HL-60/S4 (cell line): Measurements from ENCODE around the gene PLA2G2F.

ENCODE experiments used
- in situ Hi-C: fragments of 300-500 bp; cut with MboI; formaldehyde crosslinking; loops from 2 replicates; pipeline ENCODE4 v1.14.3; 2022; ENCODE audit warnings: low sequenced_read_pairs

PLA2G2F gene

DNA sequence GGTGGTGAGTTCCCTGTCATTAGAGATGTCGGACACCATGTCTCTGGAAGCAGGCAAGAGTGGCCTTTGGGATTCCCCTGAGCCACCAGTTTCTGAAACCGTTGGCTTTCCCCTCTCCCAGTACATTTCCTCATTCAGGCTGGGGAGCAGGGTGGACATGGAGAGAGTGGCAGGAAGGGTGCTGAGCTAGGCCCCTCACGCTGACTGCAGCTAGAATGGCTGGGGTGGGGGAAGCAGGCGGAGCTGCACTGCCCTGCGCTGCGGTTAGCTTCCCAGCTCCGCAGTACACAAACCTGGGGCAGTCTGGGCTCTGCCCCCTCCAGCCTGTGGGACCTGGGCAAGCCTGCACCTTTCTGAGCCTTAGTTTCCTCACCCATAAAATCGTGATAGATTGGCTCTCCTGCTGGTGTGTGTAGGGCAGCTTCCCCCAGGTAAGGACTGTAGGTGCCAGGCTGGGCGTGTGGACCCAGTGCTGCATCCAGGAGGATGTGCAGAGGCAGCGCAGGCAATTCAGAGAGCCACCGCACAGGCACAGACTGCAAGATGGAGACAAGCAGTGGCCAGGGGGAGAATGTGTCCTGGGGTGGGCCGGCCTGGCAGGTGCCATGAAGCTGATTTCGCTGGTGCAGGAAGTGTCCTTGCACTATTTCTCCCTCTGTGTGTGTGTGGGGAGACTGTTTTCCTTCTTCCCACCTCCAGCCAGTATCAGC, 3.0 kb downstream of the PLA2G2F start:
- in situ Hi-C loops, result no loop called here

DNA sequence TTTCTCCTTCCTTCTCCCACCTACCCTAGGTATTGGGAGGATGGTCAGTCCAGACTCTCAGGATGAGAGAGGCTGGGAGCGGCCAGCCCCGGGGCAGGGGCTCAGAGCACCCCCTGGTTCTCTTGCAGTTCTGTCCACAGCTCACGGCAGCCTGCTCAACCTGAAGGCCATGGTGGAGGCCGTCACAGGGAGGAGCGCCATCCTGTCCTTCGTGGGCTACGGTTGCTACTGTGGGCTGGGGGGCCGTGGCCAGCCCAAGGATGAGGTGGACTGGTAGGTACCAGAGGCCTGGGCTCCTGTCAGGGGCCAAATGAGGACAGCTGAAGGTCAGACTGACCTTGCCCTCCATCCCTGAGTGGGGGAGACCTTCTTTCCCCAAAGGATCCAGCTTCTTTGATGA, 4.2 kb downstream of the PLA2G2F start:
- in situ Hi-C loops, result no loop called here

DNA sequence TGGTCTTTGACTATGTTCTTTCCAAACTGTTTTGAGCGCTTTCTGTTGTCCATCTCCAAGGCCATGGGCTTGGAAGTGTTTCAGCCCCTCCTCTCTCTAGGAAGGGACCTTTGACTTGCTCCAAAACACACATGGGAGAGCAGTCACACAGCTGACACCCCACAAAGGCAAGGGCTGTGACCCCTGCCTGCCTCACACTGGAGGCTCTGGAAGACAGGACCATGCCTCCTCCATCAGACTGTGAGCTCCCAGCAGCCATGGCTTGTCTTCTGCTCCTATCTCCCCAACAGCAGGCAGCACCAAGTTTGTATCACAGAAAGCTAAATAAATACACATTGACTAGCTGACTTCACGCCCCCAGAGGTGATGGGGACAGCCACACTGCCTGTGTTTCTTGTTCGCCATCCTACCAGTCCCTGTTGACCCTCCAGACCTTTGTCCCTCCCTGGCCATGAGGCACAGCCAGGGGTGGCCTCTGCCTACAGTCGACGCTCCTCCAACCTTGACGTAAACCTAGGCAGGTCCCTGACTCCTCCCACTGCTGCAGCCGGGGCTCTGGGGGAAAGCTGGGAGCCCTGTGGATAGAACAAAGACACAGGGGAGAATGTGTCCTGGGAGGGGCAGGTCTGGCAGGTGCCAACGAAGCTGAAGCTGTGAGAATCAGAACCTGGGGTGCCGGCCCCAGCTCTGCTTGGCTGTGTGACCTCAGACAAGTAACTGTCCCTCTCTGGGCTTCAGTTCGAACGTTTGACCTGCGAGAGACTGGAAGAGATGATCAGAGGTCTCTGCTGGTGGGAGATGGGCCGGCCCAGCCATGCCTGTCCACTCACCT, 4.8 kb downstream of the PLA2G2F start:
- in situ Hi-C loops, result no loop called here

DNA sequence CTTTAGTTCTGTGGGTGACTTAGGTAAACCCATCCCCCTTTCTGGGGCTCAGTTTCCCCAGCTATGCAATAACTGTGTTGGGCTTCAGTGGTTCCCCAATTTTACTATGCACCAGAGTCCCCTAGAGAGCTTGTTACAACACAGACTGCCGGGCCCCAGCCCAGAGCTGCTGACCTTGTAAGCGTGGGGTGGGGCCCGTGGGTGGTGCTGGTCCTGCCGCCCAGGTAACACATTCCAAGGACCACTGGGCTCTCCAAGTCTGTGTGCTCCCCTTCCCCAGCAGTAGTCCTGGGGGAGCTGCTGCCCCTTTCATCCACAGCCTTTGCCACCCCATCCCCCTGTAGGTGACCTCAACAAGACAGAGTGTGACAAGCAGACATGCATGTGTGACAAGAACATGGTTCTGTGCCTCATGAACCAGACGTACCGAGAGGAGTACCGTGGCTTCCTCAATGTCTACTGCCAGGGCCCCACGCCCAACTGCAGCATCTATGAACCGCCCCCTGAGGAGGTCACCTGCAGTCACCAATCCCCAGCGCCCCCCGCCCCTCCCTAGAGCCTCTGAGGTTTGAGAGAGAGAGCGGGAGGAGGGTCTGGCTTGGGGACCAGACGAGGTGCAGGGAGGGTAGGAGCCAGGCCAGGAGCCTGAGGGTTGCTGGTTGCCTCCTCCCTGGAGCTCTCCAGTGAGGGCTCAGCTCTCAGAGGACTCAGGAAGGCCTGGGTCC, 8.9 kb downstream of the PLA2G2F start:
- in situ Hi-C loops, result no loop called here

DNA sequence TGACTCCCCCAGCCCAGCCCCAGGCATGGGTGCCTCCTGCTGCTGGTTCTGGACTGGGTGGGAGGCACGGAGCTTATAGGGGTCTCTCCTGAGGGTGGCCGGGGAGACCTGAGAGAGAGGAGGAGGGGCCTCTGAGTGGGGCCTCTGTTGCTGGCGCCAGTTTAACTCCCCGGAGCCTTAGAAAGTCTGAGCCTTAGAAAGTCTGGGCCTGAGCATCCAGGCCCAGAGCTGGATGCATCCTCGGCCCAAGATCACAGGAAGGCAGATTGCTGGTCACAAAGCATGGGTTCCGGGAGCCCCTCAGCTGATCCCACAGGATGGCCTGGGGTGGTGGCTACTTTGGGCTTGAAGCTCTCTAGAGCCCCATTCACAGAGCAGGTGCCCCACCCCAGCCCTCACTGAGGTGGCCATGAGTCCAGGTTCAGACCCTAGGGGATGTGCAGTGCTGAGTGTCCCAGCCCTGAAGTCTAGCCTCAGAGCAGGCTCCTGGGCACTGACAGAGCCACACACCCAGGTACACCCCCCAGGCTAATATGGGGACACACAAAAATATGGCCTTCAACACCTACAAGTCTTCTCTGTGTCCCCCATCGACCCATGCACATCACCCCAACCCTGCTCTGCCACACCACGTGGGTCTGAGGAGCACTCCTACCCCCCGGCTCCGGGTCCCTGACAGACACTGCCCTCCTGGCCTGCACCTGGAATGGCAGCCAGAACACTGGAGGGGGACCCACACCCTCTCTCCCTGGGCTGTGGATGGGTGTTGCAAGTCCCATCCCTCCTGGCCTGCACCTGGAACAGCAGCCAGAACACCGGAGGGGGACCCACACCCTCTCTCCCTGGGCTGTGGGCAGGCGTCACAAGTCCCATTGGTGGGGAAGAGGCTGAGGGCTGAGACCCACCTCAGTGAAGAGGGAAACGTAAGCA, 9.7 kb downstream of the PLA2G2F start:
- in situ Hi-C loops, result no loop called here

DNA sequence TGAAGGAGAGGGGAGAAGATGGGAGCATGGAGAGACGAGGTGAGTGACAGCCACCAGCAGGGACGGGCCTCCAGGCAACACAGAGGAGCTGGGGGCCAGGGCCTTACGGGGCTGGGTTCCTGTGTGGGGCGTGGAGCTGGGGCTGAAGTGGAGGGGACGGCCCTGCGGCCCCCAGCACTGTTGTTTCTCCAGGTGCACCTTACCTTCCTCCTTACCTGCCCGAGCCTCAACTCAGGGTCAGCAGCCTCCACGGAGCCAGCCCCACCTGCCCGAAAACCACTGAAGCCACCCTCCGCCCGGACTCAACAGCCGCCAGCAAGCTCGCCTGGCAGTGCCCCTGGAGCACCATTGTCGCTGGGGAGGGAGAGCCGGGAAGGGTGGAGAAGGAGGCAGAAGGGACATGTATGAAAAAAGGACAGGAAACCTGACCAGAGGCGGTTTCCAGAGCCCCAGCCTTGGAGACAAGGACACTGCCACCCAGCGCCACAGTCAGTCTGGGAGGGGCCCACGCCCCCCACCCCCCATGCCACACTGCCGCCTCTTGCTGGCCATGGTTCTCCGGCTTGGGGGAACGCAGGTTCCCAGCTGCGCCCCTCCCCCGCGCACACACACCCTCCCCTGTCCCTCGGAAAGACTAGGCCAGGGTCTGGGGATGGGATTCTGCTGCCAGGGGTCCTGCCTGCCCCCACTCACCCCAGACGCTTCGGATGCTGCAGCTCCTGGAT, 10.6 kb downstream of the PLA2G2F start:
- in situ Hi-C loops, result no loop called here

DNA sequence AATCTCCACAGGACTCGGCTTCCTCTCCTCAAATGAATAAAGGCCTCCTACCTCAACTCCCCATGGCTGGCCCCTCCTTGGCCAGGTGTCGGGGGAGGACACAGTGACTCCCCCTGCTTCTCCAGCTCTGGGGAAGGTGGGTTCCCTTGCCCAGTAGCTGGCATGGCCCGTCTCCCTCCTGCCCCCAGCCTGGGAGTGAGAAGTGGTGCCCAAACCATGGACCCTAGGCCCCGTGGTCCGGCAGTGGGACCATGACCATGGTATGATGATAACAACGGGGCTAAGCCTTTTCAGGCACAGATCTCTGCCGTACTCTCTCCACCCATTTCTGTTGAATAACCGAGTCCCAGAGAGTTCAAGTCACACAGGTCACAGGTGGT, 11.2 kb downstream of the PLA2G2F start:
- in situ Hi-C loops, result no loop called here

DNA sequence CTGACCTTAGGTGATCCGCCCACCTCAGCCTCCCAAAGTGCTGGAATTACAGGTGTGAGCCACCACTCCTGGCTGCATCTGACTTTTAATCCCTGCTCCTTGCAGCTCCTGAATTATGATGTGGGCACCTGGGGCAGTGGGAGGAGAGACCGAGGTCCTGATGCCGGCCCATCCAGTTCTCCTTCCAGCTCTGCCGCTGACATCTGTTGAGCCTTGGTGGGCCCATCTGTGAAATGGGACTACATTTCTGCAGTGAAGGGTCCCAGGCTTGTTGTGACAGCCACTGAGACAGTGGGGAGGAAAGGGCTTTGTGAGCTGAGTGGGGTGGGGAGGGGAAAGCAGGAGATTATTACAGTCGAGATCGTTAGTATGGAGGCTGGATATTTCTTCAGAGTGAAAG, 11.8 kb downstream of the PLA2G2F start:
- in situ Hi-C loops, result no loop called here

DNA sequence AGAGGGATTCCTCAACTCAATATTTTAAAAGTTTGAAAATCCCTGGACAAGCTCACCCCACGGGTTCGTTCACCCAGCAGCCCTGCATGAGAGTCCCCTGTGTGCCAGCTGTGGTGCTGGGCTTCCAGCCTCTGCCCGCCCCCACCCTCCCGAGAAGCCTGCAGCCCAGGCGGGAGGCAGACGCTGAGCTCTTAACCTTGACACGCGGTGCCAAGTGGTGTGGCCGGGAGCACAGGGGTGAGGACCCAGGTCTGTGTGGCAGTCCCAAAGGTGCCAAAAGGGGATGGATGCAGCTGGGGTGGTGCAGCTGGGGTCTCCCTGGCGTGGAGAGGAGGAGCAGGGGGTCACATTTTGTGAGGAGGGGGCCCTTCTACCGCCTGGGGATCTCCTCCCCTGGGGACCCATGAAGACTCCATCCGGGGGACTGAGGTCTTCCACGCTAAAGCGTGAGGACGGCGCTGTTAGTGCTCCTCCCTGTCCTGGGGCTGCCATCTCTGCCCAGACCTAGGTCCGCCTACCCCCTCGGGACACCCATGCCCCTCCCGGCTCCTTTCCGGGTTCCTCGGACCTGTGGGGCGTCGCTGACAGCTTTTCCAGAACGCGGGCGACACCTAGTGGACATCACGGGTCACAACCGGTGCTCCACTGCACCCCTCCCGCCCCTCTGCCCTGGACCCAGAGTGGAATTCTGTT, 12.9 kb downstream of the PLA2G2F start:
- in situ Hi-C loops, result no loop called here

DNA sequence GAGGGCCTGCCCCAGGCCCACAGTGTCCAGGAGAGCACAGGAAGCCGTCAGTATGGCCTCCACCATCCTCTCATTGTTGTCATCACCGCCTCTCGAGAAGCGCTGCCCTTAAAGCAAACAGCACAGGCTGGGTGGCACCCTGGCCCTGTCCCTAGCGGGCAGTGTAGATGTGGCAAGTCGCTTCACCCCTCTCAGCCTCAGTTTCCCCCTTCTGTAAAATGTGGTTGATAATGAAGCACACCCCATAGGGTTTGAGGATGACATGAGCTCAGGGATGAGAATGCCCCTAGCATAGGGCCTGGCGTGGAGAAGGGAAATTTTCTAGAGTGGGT, 13.4 kb downstream of the PLA2G2F start:
- in situ Hi-C loops, result no loop called here

DNA sequence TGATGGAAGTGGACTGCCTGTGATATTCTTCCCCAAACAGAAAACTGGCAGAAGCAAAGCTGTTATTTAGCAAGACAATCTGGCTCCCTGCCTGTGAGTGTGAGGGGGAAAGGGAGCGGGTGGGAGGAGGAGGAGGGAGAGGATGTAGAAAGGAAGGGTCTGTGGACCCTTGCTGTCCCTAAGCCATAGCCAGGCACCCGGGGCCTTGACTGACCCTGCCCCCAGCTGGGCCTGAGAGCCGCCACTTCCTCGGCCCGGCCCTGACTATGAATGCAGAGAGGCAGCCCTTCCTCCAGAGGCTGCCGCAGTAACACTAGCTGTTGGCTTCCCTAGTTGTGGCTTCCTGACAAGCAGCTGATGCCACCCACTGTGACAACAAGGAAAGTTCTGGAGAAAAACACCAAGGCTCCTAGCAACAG, 13.9 kb downstream of the PLA2G2F start:
- in situ Hi-C loops, result no loop called here

DNA sequence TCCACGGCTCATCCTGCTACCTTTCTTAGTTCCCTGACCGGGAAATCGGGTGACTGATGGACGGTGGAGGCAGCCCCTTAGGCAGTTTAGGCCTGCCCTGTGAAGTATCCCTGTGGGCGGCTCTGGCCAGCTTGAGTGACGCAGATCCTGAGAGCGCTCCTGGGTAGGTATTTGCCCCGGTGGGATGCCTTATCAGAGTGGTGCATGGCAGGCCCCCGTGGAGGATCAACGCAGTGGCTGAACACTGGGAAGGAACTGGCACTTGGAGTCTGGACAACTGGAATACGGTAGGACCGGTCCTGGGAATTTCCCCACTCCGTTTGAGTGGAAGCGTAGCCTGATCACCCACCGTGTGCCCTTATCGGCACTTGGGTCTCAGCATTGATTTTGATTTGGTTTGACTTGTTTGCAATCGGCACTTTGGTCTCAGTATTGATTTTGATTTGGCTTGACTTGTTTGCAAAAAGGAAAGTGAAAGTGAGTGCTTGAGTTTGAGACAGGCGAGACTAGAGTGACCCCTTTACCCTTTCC, 15.2 kb downstream of the PLA2G2F start:
- in situ Hi-C loops, result no loop called here

DNA sequence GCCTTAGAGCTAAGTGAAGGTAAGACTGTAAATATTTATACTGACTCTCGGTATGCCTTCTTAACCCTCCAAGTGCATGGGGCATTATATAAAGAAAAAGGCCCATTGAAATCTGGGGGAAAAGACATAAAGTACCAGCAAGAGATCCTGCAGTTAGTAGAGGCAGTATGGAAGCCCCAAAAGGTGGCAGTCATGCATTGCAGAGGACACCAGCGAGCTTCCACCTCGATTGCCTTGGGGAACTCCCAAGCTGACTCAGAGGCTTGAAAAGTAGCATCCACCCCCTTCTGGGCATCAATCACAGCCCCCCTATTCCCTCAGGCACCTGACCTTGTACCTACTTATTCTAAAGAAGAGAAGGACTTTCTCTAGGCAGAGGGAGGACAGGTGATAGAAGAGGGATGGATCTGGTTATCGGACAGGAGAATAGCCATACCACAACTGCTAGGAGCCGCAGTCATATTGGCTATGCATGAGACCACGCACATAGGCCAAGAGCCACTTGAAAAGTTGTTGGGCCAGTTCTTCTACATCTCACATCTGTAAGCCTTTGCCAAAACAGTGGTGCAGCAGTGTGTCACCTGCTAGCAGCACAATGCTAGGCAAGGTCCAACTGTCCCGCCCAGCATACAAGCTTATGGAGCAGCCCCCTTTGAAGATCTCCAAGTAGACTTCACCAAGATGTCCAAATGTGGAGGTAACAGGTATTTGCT, 19.4 kb downstream of the PLA2G2F start:
- in situ Hi-C loops, result no loop called here

DNA sequence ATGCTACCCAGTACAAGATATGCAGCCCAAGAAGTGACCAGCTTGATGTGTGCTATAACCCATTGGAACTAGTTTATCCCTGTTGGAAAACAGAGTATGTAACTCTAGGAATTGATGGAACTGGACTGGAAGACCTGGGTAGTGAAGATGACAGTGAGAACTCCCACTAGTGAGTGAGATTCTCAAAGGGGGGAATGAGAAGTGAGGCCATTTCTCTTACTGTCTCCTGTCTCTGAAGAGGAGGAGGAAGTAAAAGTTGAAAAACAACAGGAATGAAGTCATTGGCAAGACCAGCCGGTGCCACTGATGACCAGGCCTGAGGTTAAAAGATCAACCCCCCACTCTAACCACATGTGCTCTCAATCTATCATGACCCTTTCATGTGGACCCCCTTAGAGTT, 20.9 kb downstream of the PLA2G2F start:
- in situ Hi-C loops, result no loop called here

DNA sequence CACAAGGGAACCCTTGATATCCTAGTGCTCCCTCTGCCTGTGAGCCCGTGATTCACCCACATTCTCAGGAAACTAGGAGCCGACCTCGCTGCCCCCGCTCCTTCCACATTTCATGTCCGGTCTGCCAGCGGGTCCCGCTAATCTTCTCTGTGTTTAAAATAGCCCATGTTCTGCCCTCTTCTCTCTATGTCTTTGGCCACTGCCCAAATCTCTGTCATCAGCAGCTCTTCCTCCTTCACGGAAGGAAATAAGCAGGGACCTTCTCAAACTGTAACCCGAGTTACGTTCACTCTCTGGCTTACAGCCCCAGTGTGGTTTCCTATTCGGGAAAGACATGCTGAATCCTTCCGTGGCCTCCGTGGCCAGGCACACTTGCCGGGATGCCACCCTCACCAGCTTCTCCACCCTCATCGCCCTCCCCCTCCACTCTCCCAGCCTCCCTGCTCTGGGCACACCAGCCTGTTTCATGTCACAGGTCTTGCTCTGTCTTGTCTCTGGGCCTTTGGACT, 25.6 kb downstream of the PLA2G2F start:
- in situ Hi-C loops, result no loop called here

DNA sequence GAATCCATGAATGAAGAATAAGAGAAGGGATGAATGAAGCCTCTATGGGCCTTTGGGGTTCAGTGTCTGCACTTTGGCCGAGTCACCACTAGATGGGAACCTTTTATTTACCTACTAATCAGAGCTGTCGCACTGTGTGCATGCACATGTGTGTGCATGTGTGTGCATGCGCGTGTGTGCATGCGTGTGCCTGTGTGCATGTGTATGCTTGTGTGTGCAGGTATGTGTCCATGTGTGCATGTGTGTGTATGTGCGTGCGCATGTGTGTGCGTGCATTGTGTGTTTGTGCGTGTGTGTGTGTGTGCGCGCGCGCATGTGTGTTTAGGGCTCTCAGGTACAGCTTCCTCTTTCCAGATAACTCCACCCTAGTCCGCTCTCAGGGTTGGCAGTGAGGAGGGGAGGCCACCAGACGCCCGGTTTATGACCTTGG, 26.4 kb downstream of the PLA2G2F start:
- in situ Hi-C loops, result no loop called here

DNA sequence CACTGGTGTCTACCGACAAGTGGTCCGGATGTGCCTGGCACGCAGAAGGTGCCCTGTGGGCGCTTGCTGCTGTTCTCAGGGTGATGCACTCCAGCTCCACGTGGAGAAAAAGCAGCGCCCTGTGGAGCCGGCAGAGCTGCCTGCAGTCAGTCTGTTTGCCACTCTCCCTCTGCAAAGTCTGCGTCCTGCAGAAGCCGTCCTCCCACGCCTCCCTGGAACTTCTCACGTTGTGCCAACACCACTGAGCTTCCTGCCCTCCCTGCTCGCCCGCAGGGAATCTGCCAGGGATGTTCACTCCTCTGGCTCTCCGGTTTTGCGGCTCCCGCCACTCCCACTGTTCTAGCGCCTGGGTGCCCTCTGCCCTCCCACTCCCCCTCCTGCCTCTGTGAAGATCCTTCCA, 26.9 kb downstream of the PLA2G2F start:
- in situ Hi-C loops, result no loop called here

DNA sequence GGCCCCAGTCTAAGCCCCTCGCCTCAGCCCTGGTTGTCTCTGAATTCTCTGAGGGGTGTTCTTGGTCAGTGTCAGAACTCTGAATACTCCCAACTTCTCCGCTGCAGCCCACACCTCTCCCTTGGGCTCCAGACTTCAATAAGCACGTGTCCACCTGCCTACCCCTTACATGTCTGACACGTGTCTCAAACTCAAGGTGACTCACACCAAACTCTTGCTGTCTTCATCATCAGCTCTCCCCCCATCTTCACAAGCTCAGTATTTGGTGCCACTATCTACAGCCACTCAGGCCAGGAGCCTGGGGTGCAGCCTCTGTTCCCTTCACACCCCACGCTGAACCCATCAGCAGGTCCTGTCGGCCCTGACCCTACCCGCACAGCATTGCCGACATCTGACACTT, 28.0 kb downstream of the PLA2G2F start:
- in situ Hi-C loops, result no loop called here
